ENCODE results near the gene PRKAG2.

DNA sequence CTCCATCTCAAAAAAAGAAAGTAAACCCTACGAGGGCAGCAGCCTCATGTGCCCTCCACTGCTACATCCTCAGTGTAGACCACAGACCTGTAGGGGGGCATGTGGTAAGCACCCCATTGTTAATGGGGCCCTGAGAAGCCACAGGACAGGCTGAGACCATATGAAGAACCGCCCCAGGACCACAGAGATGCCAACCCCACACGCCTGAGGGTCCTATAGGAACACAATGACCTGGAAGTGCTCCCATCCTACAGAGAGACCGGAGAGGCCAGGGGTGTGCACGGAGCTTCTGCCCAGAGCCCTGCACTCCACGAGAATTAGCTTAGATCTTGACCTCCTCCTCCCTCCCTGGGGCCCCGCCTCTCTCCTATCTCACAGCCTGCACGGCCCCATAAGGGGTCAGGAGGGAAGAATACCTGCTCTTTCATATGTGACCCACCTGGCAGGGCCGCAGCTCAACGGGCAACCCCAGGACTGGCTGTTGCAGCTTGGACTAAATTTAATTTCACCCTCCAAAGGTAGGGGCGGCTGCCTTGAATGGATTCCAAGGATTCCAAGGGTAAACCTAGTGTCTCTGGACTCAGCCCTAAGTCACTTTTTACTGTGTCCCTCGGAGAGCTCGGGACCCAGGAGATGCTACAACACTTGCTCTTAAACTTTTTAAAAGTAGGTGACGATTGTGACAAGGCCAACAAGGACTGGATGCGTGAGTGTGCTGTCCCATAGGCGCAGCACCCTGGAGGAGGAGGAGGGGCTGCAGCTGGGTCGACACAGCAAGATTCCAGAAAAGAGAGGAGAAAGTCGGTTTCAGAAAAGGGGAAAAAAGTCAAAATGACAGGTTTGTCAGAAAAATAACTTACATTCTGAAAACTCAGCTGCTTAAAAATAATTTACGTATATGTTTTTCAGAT is 24.2 kb downstream of the PRKAG2 start:
- TF ChIP-seq, protein P1, sequence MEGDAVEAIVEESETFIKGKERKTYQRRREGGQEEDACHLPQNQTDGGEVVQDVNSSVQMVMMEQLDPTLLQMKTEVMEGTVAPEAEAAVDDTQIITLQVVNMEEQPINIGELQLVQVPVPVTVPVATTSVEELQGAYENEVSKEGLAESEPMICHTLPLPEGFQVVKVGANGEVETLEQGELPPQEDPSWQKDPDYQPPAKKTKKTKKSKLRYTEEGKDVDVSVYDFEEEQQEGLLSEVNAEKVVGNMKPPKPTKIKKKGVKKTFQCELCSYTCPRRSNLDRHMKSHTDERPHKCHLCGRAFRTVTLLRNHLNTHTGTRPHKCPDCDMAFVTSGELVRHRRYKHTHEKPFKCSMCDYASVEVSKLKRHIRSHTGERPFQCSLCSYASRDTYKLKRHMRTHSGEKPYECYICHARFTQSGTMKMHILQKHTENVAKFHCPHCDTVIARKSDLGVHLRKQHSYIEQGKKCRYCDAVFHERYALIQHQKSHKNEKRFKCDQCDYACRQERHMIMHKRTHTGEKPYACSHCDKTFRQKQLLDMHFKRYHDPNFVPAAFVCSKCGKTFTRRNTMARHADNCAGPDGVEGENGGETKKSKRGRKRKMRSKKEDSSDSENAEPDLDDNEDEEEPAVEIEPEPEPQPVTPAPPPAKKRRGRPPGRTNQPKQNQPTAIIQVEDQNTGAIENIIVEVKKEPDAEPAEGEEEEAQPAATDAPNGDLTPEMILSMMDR (IDR thresholded peaks at IDR 0.05), result no peak
- no peak for TF ChIP-seq POLR2A (IDR thresholded peaks at IDR 0.05)
